Left lobe of liver (tissue), 2 donors: ENCODE data around the gene RBBP8NL. TPM values are rescaled to one million over a fixed set of nuclear protein-coding genes. Genes with fewer than 3 reads are reported as not detected.
A peak's percentile ranks its signal among the peaks of the same experiment; 100 is the strongest.

Experiments used
- ATAC-seq: fragments of 200-7000 bp; cut with Tn5 transposase; one replicate; pipeline ENCODE4 v1.9.1; 2020; ENCODE audit warnings: mild to moderate bottlenecking, moderate library complexity
- DNase-seq: peaks from one replicate; pipeline ENCODE4 v3.0.0-alpha.2; 2020; ENCODE audit warnings: low spot score
- total RNA-seq: library from RNA; stranded (reverse); gene quantifications from one replicate; pipeline ENCODE4 v1.2.1, GENCODE V29; 2021
- donor health status: DM: no; HTN: no; CAD: no; lungs with moderate emphysema.
- donor health status: DM: no; HTN: yes; CAD: no.

Gene RBBP8NL, protein sequence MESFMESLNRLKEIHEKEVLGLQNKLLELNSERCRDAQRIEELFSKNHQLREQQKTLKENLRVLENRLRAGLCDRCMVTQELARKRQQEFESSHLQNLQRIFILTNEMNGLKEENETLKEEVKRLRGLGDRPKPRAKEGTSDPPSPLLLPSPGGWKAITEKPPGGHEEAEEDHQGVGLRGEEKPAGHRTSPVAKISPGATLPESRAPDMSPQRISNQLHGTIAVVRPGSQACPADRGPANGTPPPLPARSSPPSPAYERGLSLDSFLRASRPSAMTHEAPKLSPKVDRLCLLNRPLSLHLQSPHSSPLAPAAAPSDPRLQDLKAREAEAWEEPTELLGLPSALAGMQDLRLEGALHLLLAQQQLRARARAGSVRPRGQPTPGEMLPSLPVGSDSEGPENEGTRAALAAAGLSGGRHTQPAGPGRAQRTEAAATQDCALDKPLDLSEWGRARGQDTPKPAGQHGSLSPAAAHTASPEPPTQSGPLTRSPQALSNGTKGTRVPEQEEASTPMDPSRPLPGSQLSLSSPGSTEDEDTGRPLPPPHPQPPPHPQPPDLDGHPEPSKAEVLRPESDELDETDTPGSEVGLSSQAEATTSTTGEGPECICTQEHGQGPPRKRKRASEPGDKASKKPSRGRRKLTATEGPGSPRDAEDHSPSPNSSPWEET
- not detected for total RNA-seq

GRCh38 chr20:62427172-62428001, at the start of gene RBBP8NL:
Gene RBBP8NL, minus strand, starts transcription at chr20:62427539. Its CDS starts 7,892 bp downstream, at chr20:62419647.
- DNase-seq (no peak), ATAC-seq (peak; percentile 29)

DNA sequence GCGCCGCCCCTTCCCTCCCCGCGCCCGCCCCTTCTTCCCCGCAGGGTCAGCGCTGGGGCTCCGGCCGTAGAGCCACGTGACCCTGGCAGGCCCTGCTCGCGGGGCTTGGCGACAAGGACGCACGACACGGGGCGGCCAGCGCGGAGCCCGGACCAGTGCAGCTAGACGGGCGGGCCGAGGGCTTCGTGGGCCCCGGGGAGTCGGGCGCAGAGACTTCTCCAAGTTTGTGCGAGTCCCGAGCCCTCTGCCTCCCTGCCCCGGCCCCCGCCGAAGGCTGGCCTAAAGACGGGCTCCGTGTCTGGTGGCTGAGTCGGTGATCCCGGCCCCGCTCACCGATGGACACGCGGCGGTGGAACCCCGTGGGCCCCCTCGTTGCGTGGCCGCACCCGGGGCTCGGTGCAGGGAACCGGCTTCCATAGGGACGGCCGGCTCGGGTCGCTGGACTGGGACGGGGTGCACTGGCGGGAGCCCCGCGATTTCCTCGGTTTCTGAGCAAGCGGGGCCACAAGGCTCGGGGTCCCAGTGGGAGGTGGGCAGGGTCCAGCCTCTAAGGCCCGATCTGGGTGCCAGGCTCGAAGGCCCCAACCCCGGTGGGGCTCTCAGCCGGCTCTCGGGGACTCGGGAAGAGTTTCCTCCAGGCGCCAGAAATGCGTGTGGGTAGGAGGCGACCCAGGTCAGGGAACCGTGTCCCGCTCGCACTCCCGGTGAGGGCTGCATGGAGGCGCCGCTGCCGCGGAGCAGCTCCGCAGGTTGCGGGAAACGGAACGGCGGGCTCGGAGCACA, 48.9 kb upstream of the RBBP8NL start:
- ATAC-seq (peak; percentile 60), DNase-seq (no peak)

DNA sequence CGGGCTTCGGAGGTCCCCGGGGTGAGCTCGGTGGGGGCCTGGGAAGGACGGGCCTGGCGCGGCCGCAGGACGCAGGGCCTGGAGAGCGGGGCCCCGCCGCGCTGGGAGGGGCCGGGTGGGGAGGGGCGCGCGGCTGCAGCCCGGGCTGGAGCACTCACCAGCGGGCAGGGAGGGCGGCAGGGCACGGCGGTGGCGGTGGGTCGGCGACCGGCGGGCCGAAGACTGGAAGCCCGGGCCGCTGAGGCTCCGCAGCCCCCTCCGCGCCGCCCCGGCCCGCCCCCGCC, 48.4 kb upstream of the RBBP8NL start, which contains the start of gene GATA5:
Gene GATA5, minus strand, starts transcription at position 224 of the 284 bp plus-strand sequence. CDS start 474 bp downstream, outside the sequence.
- no peak for ATAC-seq
- DNase-seq, result no peak

GRCh38 chr20:62475027-62475771, 47.9 kb upstream of the RBBP8NL start:
- DNase-seq (no peak), ATAC-seq (no peak)

DNA sequence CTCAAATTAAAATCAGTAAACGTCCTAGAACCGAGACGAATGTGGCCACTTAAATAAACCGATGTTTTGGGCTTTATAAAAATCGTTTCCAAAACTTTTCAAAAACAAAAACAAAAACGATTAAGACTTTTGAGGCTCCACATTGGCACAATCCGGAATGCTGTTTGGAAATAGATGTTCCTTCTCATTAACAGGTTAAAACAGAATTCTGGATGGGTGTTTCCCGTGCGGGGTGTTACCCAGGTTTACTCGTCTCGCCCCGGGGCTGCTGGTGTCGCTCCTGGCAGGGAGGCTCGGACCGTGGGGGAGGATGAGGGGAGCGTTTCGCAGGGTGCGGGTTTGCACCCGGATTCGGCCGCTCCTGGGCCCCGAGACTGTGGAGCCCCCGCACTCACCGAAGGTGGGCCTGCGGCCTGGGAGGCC, 47.3 kb upstream of the RBBP8NL start:
- ATAC-seq (no peak), DNase-seq (no peak)

DNA sequence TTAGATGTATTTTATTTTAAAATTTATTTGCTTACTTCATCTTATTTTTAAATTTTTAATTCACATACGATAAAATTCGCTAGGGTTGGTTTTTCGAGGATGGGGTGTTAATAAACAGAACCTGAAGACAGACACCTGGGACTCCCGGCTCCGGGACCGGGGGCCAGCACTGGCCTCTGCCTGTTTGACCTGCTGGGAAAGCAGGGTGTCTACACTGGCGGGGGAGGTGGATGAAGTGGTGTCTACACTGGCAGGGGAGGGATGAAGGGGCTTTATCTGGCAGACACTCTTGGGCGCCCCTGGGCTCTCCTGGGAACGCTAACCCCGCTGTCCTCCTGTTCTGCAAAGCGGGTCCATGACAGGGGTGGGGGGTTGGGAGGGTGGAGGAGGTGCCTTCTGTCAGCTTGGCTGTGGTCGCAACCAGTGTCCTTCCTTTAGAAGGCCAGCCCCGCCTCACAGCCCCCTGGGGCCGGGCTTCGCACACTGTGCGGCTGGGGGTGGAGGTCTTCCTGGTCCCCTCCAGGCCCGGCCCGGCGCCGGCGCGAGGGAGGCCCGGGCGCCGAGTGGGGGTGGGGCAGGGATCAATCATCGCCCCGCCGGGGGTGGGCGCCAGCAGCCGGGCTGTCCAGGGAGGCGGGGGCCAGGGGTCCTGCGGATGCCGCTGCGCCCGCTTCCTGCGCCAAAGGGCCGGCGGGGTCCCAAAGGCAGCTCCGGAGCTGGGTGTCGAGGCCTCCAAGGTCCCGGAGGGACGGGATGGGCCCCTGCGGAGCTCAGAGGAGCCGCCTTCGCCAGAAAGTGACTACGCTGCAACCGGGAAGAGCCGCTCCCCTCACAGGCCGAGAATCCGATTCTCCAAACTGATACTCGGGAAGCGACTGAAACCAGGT, 46.6 kb upstream of the RBBP8NL start:
- no peak for DNase-seq

GRCh38 chr20:62472941-62473585, 45.7 kb upstream of the RBBP8NL start:
- DNase-seq (no peak), ATAC-seq (no peak)

More for the DNA sequence above, 46.6 kb upstream of the RBBP8NL start:
- no peak for ATAC-seq

GRCh38 chr20:62472138-62472940, 45.0 kb upstream of the RBBP8NL start:
- DNase-seq, result no peak
- no peak for ATAC-seq

DNA sequence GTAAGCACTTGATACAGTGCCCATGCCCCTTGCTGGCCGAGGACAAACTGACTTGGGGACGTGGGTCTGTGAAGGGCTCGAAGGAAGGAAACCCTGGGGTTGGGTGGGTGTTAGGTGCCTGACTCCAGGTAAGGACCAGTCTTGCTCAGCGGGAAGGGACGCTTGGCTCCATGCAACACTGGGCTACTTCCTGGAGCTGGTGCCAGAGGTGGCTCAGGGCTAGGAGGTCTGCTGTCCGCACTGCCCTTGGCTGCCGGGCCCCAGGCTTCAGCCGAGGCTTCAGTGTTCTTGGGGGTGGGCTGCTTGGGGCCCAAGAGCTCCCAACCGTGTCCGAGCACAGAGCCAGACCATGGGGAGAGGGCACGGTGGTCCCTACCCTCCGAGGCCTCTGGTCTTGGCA, 43.1 kb upstream of the RBBP8NL start:
- DNase-seq, result no peak
- ATAC-seq, result no peak

- no peak for DNase-seq
- ATAC-seq, result no peak
These were observed 42.7 kb upstream of the RBBP8NL start for GRCh38 chr20:62470001-62470400.

- DNase-seq (no peak), ATAC-seq (no peak)
These were observed 42.0 kb upstream of the RBBP8NL start for GRCh38 chr20:62469352-62469751.

- no peak for ATAC-seq
- no peak for DNase-seq
These were observed 39.6 kb upstream of the RBBP8NL start for GRCh38 chr20:62466806-62467537.

DNA sequence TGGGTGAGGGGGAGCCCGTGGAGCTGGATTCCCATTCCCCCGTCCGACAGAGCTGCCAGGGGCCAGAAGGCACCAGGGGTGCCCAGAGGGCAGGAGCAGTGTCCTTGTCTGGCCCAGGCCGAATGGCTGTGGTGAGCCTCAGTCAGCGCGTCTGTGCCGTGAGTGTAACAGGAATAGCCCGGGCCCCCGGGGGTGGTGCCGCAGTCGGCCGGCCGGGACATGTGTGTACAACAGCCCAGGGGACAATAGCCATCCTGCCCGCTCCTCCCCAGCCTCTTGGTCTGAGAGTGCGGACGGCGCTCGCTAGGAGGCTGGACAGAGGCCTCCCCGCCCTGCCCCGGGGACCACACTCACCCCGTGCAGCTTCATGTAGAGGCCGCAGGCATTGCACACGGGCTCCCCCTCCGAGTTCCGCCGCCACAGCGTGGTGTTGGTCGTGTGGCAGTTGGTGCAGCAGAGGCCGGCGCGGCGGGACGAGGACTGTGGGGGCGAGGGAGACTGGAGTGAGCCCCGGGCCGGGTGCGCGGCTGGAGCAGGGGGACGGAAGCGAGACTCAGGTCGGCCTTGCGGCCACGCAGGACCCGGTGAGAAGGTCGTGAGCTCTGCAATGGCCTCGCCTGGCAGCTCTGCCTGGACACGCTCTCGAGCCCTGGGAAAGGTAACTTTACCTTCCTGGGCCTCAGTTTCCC, 38.9 kb upstream of the RBBP8NL start:
- DNase-seq, result no peak
- ATAC-seq, result no peak

GRCh38 chr20:62464990-62465389, 37.7 kb upstream of the RBBP8NL start:
- DNase-seq (no peak), ATAC-seq (no peak)

DNA sequence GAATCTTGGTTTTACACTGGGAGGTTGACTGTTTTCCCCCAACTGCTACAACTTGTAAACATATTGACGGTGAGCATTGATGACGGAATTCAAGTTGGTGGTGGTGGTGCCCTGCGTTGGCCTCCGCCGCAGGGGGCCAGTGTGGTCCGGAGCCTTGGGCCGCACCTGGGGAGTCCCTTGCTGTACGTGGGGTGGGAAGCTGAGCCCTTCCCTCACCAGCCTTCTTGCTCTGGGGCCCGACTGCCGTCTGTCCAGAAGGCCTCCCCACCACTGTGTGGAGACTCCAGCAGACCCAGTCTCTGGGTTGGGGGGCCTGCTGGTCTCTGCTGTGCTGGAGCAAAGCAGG, 37.1 kb upstream of the RBBP8NL start:
- ATAC-seq, result no peak
- no peak for DNase-seq

DNA sequence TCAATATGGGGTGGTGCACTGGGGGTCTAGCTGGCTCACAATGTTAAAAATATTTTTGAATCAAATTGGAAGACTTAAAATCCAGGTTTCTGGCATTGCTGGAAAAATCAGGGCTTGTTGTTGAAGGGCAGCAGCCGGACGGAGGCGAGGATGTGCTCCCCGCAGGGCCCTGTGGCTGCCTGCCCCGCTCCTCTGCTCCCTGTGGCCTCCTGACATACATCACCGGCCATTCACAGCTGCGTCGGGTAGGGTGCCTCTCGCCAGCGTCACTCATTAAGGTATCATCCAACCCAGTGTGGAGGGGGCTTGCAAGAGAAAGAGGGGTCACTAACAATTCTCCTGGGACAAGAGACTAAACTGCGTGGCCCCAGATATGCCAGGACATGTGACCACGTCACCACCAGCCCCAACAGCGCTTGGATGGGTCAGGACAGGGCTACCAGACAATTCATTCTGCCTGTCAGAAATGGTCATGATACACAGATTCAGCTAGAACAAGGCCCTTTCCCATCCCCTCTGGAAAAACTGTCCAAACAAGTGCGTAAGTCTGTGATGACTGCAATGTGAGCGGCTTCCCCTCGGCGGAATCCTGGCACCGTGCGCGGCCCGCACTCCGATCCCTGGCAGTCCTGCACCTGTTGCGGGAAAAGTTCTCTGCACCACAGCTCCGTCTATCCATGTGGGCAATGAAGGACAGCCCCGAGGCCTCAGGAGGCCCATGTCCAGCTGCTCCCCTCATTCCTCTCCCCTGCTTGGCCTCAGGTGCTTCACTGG, 36.5 kb upstream of the RBBP8NL start:
- DNase-seq (no peak), ATAC-seq (no peak)
